ENCODE measurements around the gene THOC6. TPM values are rescaled to one million over a fixed set of nuclear protein-coding genes. Genes with fewer than 3 reads are reported as not detected.

The THOC6 gene
- total RNA-seq, 2 donors from 2014 or later: 11.7 to 21.8 TPM

- H3K9me3 ChIP-seq: no peaks in the 10 kb centered on the region
- H3K36me3 ChIP-seq (replicated peaks in 1 of 2; ENCODE audit: insufficient read depth in 1 of 2, low read depth in 2 of 2): no peaks in the 10 kb centered on the region
- intact Hi-C loops (cut with DNase I): no loop called here
- DNase-seq (no peak), ATAC-seq (no peak)
- H3K4me3 ChIP-seq: no peak overlapping the region
- TF ChIP-seq CTCF (IDR thresholded peaks at IDR 0.05) (no peak), POLR2A (IDR thresholded peaks at IDR 0.05) (no peak)
- H3K27ac ChIP-seq: peak overlapping the region in 2 of 4 donors; percentile 80 to 88
- H3K4me1 ChIP-seq: peaks cover 62% of the 10 kb centered on the region
- 61 to 62% methylated on average over 28 to 33 of the region's 33 CpGs for WGBS, 2 donors
- H3K27me3 ChIP-seq: no peaks in the 10 kb centered on the region
Observed at GRCh38 chr16:2981177-2981898, 42.5 kb upstream of the THOC6 start.

GRCh38 chr16:2981899-2982250, 42.0 kb upstream of the THOC6 start:
- Histone ChIP-seq H3K27ac (no peak overlapping the region), H3K4me1 (peaks cover 62% of the 10 kb centered on the region), H3K4me3 (no peak overlapping the region), H3K27me3 (no peaks in the 10 kb centered on the region), H3K36me3 (replicated peaks in 1 of 2; ENCODE audit: insufficient read depth in 1 of 2, low read depth in 2 of 2) (no peaks in the 10 kb centered on the region), H3K9me3 (no peaks in the 10 kb centered on the region)
- intact Hi-C loops (cut with DNase I): no loop called here
- no peak for TF ChIP-seq POLR2A (IDR thresholded peaks at IDR 0.05)
- TF ChIP-seq CTCF (IDR thresholded peaks at IDR 0.05): no peak
- DNase-seq: no peak
- ATAC-seq: no peak
- 71 to 76% methylated on average over 4 of the region's 4 CpGs for WGBS, 2 donors

- WGBS, 2 donors: 90 to 91% methylated on average over 5 of the region's 5 CpGs
- ATAC-seq (no peak), DNase-seq (no peak)
- TF ChIP-seq CTCF (IDR thresholded peaks at IDR 0.05) (no peak), POLR2A (IDR thresholded peaks at IDR 0.05) (no peak)
- intact Hi-C loops (cut with DNase I): no loop called here
- Histone ChIP-seq H3K36me3 (replicated peaks in 1 of 2; ENCODE audit: insufficient read depth in 1 of 2, low read depth in 2 of 2) (no peaks in the 10 kb centered on the region), H3K4me3 (no peak overlapping the region), H3K27me3 (no peaks in the 10 kb centered on the region), H3K9me3 (no peaks in the 10 kb centered on the region), H3K4me1 (peaks cover 57% of the 10 kb centered on the region), H3K27ac (no peak overlapping the region)
Observed at GRCh38 chr16:2982402-2982801, 41.4 kb upstream of the THOC6 start.

GRCh38 chr16:2983706-2984136, 40.1 kb upstream of the THOC6 start:
- Histone ChIP-seq H3K27ac (no peak overlapping the region), H3K4me1 (peaks cover 47% of the 10 kb centered on the region)
- intact Hi-C loops (cut with DNase I): no loop called here

More at GRCh38 chr16:2983706-2984136, 40.1 kb upstream of the THOC6 start:
- H3K9me3 ChIP-seq: no peaks in the 10 kb centered on the region
- peak; percentile 72 to 99 (median 94) for TF ChIP-seq CTCF (IDR thresholded peaks at IDR 0.05)
- no peak for TF ChIP-seq POLR2A (IDR thresholded peaks at IDR 0.05)
- no peaks in the 10 kb centered on the region for H3K27me3 ChIP-seq
- no peak overlapping the region for H3K4me3 ChIP-seq
- no peaks in the 10 kb centered on the region for H3K36me3 ChIP-seq (replicated peaks in 1 of 2; ENCODE audit: insufficient read depth in 1 of 2, low read depth in 2 of 2)
- 7 to 17% methylated on average over 17 to 42 of the region's 42 CpGs for WGBS, 2 donors
- ATAC-seq: peak; percentile 47
- peak; percentile 76 to 84 (median 80) for DNase-seq

All from body of pancreas (tissue), 4 donors.